Hindlimb muscle (tissue), 1 donor: Measurements from ENCODE around the gene LSAMP. TPM values are rescaled to one million over a fixed set of nuclear protein-coding genes. Genes with fewer than 3 reads are reported as not detected.
"Not testable (repeated sequence)": the region's sequence is repeated elsewhere in the genome, so short reads cannot be mapped to it uniquely, and the experiment has no call there.

Experiments
- DNase-seq: peaks from one replicate; pipeline ENCODE4 v3.0.0-alpha.2; 2013
- polyA plus RNA-seq: library from polyadenylated mRNA; unstranded; fragments of 120-200 nt; gene quantifications from one replicate; pipeline ENCODE4 v1.2.1, GENCODE V29; 2013; ENCODE audit not compliant: insufficient read length

The LSAMP gene
- polyA plus RNA-seq, 1 donor: 8.6 TPM

- no peak for DNase-seq
These were observed 206.3 kb downstream of the LSAMP start for GRCh38 chr3:116238846-116239565.

GRCh38 chr3:116233711-116234357 lies 211.5 kb downstream of the LSAMP start:
- DNase-seq: no peak

- DNase-seq: no peak
These were observed 214.8 kb downstream of the LSAMP start for GRCh38 chr3:116230431-116231020.

- DNase-seq: no peak
These were observed 219.0 kb downstream of the LSAMP start for GRCh38 chr3:116226266-116226665.

GRCh38 chr3:116216761-116217160 lies 228.5 kb downstream of the LSAMP start:
- DNase-seq: no peak

GRCh38 chr3:116211901-116212300 lies 233.4 kb downstream of the LSAMP start:
- no peak for DNase-seq

GRCh38 chr3:116208830-116209229 lies 236.5 kb downstream of the LSAMP start:
- not testable (repeated sequence) for DNase-seq

GRCh38 chr3:116200956-116201690 lies 244.2 kb downstream of the LSAMP start:
- no peak for DNase-seq

GRCh38 chr3:116199063-116199462 lies 246.2 kb downstream of the LSAMP start:
- no peak for DNase-seq

GRCh38 chr3:116198087-116198486 lies 247.2 kb downstream of the LSAMP start:
- no peak for DNase-seq

- DNase-seq: no peak
These were observed 252.8 kb downstream of the LSAMP start for GRCh38 chr3:116192464-116192863.

- DNase-seq: no peak
These were observed 253.9 kb downstream of the LSAMP start for GRCh38 chr3:116191409-116191808.

GRCh38 chr3:116190095-116190494 lies 255.2 kb downstream of the LSAMP start:
- no peak for DNase-seq

- no peak for DNase-seq
These were observed 257.0 kb downstream of the LSAMP start for GRCh38 chr3:116188231-116188785.

- no peak for DNase-seq
These were observed 259.2 kb downstream of the LSAMP start for GRCh38 chr3:116186049-116186448.

GRCh38 chr3:116181159-116181558 lies 264.1 kb downstream of the LSAMP start:
- no peak for DNase-seq

GRCh38 chr3:116179091-116179490 lies 266.2 kb downstream of the LSAMP start:
- DNase-seq: no peak

- DNase-seq: no peak
These were observed 268.2 kb downstream of the LSAMP start for GRCh38 chr3:116176974-116177555.

GRCh38 chr3:116166121-116166520 lies 279.2 kb downstream of the LSAMP start:
- DNase-seq: no peak

- DNase-seq: no peak
These were observed 279.6 kb downstream of the LSAMP start for GRCh38 chr3:116165641-116166040.

- no peak for DNase-seq
These were observed 280.2 kb downstream of the LSAMP start for GRCh38 chr3:116165135-116165534.

GRCh38 chr3:116164039-116164438 lies 281.2 kb downstream of the LSAMP start:
- no peak for DNase-seq
